ENCODE data around the gene SYNJ2.

Gene SYNJ2

GRCh38 chr6:158060455-158061360, 79.0 kb downstream of the SYNJ2 start:
- DNase-seq (ENCODE audit: low read depth) = no peak

- no peak for DNase-seq (ENCODE audit: low read depth)
Observed at GRCh38 chr6:158061361-158061708, 79.7 kb downstream of the SYNJ2 start.

DNA sequence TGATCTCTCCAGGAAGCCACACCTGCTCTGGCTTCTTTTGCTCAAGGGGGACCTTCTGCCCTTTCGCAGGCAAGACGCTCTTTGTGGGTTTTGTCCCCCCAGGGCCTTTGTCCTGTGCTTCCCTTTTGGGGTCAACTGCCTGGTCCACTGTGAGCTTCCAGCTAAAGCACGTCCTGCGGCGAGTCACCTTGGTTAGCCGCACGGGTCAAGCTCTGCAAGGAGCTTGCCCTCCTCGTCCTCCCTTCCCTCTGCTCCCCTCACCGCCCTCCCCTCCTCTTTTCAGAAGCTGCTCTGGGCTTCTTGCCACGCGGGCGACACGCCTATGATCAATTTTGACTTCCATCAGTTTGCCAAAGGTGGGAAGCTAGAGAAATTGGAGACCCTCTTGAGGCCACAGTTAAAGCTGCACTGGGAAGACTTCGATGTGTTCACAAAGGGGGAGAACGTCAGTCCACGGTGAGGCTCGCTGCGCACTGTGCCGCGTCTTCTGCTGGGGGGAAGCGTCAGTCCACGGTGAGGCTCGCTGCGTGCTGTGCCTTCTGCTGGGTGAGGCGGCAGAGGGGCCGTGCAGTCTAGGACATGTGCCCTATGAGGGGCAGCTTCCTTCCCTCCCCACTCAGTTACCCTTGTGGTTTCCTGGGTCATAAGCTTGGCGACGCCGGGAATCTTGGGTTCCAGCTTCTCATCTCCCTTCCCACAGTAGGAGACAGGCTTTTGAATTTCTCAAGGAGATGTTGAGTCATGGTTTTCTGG, 80.2 kb downstream of the SYNJ2 start:
- DNase-seq (ENCODE audit: low read depth) = no peak

GRCh38 chr6:158063736-158064135, 82.1 kb downstream of the SYNJ2 start:
- DNase-seq (ENCODE audit: low read depth) = no peak

DNA sequence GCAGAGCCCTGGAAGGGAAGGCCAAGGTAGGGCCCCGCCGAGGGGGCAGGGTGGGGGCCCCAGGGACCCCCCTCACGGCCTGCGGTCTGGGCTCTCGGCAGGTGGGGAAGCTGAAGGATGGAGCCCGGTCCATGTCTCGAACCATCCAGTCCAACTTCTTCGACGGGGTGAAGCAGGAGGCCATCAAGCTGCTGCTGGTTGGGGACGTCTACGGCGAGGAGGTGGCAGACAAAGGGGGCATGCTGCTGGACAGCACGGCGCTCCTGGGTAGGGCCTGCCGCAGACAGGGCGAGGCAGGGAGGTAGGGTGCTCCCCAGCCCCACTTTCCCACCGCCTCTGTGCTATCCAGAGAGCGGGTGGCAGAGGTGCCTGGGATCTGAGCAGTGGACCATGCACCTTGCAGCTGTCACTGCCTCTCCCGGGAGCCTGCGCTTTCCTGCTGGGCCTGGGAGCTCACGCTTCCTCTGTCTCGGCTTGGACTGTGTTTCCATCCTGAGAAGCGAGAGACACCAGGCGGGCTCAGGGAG, 83.1 kb downstream of the SYNJ2 start:
- no peak for DNase-seq (ENCODE audit: low read depth)

GRCh38 chr6:158066136-158066781, 84.6 kb downstream of the SYNJ2 start:
- no peak for DNase-seq (ENCODE audit: low read depth)

DNA sequence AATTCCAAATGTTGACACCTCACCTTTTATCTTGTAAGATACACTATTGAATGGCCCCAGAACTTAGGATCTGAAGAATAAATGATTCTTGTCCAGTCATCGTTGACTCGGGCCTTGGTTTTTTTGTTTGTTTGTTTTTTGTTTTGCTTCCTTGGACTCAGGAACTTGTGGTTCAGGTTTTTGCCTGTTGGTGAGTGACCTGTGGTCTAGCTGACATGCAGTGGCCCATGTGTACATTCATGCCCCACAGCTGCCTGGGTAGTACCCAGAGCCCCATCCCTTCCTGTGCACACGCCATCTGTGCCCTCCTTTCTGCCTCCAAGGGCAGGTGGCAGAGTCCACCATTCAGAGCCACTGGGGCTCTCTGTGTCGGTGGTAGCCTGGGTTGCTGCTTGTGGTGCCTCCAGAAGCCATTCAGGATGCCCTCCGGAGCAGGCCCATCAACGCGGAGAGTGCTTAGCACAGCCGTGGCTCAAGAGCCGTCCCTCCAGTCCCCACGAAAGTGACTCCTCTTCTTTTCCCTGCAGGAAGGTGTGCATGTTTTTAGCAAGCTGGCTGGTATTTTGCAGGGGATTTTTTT, 85.9 kb downstream of the SYNJ2 start:
- DNase-seq (ENCODE audit: low read depth) = no peak

DNA sequence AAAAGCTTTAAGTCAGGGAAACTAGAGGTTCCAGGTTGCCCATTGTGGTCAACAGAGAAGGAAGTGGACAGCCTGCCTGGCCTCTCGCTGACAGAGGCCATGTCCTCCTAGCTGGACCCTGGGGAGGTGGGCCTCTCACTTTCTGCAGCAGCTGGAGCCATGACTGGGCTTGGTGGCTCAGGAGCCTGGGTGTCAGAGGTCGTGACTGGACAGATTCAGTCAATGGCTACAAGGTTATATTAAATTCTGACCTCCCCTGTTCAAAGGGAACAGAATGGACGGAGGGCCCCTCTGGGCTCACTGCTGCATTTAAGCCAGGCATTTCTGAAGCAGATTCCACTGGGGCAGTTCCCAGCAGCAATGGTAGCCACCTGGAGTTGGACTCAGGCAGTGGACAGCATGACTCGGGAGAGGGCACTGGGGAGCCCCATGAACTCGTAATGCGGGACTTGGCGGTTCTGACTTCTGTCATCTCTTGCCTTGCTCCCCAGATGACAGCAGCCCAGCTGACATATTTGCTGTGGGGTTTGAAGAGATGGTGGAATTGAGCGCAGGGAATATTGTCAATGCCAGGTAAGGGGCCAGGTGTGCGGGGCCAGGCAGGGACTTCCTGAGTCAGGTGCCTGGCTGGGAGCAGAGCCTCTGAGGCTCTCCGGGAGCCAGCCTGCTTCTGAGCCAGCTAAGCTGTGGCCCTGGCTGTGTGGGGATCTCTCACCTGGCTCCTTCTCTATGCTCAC, 86.7 kb downstream of the SYNJ2 start:
- no peak for DNase-seq (ENCODE audit: low read depth)

GRCh38 chr6:158068893-158069799, 87.5 kb downstream of the SYNJ2 start:
- DNase-seq (ENCODE audit: low read depth) = no peak

DNA sequence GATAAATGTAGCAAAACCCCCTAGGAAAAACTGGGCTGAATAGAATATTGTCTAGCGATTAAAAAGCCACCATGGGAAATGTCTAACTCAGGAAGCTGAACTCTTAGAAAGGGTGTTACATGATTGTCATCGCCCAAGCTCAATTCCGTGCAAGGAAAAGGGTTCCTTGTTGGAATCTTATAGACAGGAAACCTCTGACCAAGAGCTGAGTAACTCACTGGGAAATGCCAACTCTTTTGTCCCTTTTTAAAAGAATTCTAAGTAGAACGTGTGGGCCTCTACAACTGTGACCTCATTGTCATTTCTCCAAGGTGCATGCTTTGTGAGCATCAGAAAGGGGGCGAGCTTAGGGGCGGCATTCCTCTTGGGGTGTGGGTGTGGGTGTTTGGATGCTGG, 88.1 kb downstream of the SYNJ2 start:
- no peak for DNase-seq (ENCODE audit: low read depth)

- no peak for DNase-seq (ENCODE audit: low read depth)
Observed at GRCh38 chr6:158070513-158070912, 88.8 kb downstream of the SYNJ2 start.

DNA sequence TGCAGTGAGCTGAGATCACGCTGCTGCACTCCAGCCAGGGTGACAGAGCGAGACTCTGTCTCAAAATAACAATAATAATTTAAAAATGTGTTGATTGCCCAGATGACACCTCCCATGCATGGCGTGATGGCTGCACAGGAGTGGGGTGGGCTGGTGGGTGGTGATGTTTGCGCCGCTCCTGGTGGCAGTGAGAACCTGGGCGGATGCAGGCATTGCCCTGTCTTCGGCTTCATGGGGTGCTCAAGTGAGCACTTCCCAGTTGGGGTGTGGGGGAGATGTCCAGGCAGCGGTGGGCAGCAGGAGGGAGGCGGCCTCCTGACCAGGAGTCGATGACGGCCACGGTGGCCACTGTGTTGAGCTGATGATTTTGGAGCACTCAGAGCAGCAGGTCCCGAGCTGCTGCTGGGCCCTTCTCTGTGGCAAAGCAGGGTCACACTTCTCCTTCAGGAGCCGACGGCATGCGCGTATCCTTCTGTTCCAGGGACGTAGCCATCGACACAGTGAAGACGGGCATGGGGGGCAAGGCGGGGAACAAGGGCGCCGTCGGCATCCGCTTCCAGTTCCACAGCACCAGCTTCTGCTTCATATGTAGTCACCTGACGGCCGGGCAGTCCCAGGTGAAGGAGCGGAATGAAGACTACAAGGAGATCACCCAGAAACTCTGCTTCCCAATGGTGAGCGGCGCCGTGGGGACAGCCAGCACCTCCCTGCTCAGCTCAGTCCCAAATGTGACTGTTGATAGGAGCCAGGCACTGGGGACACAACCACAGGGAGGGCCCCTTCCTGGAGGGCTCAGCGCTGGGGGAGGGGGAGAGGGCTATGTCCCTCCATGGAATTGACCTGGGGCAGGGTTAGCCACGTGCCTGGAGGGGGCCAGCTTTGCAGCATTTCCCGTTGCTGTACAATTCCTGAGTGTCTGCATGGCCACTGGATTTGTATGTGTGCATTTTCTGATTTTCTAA, 89.7 kb downstream of the SYNJ2 start:
- no peak for DNase-seq (ENCODE audit: low read depth)

GRCh38 chr6:158072083-158072721, 90.5 kb downstream of the SYNJ2 start:
- DNase-seq (ENCODE audit: low read depth) = peak; percentile 36

DNA sequence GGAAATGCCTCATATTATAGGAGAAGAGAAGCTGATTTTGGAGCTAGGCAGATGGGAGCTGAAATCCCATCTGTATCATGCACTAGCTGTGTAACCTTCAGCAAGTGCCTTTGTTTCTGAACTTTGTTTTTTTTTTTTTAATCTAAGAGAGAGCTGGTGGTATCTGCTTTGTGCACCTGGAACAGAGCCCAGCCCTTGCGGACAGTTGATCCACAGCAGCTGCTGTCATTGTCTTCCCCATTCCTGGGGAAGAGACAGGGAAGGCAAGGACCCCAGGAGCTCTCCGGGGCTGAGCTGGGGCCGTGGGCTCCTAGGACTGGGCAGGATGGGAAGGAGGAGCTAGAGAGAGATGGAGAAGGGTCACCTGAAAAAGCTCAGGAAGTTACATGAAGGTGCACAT, 92.1 kb downstream of the SYNJ2 start:
- no peak for DNase-seq (ENCODE audit: low read depth)

DNA sequence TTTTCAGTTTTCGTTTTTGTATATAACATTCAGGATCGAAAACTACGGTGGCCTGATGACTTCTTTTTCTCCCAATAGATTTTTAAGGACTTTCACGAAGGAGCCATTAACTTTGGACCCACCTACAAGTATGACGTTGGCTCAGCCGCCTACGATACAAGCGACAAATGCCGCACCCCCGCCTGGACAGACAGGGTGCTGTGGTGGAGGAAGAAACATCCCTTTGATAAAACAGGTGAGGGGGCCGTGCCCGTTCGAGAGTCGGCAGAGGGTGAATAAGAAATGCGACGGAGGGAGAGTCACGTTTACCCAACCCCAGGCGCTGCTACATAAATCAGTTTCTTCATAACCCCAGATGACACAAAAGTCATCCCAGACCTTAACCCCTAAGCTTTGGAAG, 94.9 kb downstream of the SYNJ2 start:
- no peak for DNase-seq (ENCODE audit: low read depth)

GRCh38 chr6:158077676-158078075, 96.0 kb downstream of the SYNJ2 start:
- no peak for DNase-seq (ENCODE audit: low read depth)

- no peak for DNase-seq (ENCODE audit: low read depth)
Observed at GRCh38 chr6:158078320-158078719, 96.7 kb downstream of the SYNJ2 start.

DNA sequence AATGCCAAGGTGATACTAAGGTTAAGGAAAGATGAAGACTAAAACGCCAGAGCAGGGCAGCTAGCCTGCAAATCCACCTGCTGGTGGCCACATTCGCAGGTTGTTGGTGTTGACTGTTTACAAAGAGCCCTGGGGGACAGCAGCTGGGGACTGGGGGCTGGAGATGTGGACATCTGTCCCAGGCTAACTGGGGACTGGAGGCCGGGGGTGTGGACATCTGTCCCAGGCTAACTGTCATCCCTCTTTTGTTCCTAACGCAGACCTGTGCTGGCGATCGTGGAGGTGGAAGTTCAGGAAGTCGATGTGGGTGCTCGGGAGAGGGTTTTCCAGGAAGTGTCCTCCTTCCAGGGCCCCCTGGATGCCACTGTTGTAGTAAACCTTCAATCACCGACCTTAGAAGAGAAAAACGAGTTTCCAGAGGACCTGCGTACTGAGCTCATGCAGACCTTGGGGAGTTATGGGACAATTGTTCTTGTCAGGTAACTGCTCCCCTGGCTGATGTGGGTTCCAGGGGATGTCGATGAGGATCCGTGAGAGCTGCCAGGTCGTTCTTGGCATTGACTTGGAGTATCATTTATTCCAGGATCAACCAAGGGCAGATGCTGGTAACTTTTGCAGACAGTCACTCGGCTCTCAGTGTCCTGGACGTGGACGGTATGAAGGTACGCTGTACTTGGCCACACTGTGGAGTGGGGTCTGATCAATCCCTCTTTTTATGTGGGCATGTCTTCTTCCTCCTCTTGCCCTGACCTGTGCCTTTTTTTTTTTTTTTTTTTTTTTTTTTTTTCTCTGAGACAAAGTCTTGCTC, 99.4 kb downstream of the SYNJ2 start:
- no peak for DNase-seq (ENCODE audit: low read depth)

All from stimulated activated CD8-positive, alpha-beta memory T cell treated with anti-CD3 and anti-CD28 coated beads, Interleukin-12 subunit alpha, Interleukin-12 subunit beta, amount 100 ng/mL, for 4 hours (primary cell).